Activated CD4-positive, alpha-beta T cell treated with anti-CD3 and anti-CD28 coated beads, Interleukin-2, amount 50 U/mL, for 24 hours (primary cell): Measurements from ENCODE around the gene CARNS1.
A peak's percentile ranks its signal among the peaks of the same experiment; 100 is the strongest.
"Not testable (repeated sequence)": the region's sequence is repeated elsewhere in the genome, so short reads cannot be mapped to it uniquely, and the experiment has no call there.

Source experiments
- DNase-seq, 2 donors: peaks; one replicate each; pipeline ENCODE4 v3.0.0-alpha.2; 2020; ENCODE audit warnings: low read depth in 1 of 2, low spot score in 1 of 2

The CARNS1 gene

DNA sequence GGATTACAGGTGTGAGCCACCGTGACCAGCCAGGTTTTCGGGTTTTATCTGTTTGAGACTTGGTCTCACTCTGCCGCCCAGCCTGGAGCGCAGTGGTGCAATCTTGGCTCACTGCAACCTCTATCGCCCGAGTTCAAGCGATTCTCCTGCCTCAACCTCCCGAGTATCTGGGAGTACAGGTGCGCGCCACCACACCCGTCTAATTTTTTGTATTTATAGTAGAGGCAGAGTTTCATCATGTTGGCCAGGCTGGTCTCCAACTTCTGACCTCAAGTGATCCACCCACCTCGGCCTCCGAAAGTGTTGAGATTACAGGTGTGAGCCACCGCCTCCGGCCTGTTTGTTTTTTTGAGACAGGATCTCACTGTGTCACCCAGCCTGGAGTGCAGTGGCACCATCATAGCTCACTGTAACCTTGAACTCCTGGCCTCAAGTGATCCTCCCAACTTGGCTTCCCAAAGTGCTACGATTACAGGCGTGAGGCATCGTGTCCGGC lies 11.9 kb downstream of the CARNS1 start:
- DNase-seq, result not testable (repeated sequence)

DNA sequence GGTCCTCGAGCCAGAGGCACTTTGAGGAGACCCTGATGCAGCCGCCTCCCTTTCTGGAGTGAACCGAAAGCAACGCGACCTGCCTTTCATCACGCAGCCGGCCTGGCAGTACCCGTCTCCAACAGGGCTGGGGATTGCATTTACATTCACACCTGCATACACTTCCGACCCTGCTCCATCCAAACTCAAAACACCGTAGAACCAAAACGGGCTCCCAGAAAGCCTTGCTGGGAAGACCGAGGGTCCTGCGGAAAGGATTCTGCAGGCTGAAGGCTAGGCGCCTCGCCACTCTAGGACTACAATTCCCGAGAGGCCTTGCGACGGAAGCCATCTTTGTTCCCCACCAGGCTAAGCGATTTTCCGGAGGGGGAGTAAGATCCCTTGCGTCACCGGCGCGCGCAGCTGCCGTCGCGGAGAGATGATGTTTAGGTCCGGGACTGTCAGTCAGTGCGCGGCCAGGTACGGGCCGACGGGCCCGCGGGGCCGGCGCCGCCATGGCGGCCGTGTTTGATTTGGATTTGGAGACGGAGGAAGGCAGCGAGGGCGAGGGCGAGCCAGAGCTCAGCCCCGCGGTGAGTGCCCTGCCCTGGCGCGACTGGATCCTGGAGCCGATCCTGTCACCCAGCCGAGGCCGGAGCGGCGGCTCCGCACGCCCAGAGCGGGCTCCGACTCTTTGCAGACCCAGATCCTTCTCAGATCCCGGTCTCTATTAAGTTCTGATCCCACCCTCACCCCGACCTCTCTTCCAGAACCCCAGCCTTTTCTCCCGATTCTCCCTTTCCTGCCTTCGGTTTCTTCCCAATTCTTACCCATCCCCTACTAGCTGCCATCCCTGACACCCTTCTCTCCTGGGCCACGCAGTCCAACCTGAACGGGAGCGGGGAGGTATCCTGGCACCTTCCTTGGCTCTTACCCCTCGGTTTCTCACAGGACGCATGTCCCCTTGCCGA lies 12.8 kb downstream of the CARNS1 start, which contains the start of gene RPS6KB2:
RPS6KB2 (plus strand) TSS at position 443 of the 950 bp plus-strand sequence; CDS start at position 495, 52 bp downstream.
- DNase-seq, result peak; percentile 99 to 100

DNA sequence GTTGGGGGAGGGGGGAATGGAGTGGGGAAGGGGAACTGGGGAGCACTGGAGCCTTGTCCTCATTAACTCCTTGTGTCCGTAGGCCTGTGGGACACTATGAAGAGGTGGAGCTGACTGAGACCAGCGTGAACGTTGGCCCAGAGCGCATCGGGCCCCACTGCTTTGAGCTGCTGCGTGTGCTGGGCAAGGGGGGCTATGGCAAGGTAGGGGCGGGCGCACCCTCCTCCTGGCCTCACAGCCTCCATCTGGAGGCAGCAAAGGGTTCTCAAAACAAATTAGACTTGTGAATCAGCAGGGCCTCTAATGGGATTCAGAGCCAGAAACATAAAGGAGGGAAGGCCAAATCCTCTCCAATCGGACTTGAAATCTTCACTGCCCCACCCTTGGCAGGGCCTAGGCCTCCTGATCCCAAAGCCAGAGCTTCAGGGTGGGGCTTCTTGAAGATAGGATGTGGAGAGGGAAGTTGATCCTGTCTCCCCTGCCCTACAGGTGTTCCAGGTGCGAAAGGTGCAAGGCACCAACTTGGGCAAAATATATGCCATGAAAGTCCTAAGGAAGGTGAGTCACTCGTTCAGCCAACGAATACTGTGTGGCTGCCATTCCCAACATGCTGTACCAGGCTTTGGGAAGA lies 13.7 kb downstream of the CARNS1 start:
- no peak for DNase-seq

DNA sequence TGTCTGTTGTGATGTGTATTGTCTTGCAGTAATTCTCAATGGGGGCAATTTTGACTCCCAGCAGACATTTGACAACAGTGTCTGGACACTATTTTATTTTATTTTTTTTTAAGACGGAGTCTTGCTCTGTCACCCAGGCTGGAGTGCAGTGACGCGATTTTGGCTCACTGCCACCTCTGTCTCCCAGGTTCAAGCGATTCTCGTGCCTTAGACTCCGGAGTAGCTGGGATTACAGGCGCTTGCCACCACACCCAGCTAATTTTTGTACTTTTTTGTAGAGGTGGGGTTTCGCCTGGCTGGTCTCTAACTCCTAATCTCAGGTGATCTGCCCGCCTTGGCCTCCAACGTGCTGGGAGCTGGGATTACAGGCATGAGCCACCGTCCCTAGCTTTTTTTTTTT lies 14.2 kb downstream of the CARNS1 start:
- no peak for DNase-seq

DNA sequence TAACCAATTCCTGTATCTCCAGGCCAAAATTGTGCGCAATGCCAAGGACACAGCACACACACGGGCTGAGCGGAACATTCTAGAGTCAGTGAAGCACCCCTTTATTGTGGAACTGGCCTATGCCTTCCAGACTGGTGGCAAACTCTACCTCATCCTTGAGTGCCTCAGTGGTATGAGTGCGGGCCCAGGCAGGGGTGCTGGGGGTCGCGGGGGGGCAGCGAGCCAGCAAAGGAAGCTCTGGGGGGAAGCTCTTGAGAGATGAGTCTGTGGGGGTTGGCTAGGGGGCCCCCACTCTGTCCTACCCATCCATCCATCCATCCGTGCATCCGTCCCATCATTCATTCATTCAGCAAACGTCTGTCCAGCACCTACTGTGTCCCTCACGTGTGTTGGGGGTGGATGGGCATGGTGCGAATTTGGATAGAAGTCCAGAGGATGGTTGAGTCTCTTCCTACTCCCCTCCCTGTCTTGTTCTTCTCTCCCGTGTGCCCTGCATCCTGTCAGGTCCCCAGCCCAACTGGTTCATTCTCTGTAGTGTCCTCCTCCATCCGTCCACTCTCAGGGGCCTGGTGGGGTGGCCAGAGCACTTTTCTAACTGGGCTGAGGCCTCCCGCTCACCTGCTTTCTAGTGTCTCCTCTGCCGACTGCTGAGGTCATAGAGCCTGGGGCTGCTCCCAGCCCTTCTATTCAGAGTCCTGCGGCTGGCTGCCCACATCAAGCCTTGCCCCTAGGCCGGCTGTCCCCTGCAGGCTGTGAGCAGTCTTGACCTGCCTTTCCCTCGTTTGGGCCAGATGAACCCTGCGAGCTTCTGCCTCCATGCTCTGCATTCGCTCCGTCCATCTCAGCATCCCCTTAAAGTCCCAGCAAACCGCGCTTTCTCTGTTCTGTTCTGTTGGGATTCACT lies 16.1 kb downstream of the CARNS1 start:
- DNase-seq, result no peak

DNA sequence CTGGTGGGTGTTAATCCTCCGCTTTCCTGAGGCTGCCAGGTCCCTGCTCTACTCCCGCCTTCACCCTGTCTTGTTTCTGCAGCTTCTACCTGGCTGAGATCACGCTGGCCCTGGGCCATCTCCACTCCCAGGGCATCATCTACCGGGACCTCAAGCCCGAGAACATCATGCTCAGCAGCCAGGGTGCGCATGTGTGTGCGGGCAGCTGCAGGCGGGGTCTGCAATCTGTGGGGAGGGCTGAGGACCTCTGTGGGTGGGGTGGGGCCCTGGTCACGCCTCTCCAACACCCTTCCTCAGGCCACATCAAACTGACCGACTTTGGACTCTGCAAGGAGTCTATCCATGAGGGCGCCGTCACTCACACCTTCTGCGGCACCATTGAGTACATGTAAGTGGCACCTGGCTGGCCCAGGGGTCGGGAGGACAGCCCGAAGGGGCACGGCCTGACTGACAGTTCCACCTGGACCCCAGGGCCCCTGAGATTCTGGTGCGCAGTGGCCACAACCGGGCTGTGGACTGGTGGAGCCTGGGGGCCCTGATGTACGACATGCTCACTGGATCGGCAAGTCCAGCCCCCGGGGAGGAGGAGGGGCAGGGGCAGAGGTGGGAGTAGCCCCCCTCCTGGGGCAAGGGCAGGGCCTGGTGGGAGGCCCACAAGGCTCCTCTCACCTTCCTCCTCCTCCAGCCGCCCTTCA lies 17.3 kb downstream of the CARNS1 start:
- DNase-seq, result no peak

DNA sequence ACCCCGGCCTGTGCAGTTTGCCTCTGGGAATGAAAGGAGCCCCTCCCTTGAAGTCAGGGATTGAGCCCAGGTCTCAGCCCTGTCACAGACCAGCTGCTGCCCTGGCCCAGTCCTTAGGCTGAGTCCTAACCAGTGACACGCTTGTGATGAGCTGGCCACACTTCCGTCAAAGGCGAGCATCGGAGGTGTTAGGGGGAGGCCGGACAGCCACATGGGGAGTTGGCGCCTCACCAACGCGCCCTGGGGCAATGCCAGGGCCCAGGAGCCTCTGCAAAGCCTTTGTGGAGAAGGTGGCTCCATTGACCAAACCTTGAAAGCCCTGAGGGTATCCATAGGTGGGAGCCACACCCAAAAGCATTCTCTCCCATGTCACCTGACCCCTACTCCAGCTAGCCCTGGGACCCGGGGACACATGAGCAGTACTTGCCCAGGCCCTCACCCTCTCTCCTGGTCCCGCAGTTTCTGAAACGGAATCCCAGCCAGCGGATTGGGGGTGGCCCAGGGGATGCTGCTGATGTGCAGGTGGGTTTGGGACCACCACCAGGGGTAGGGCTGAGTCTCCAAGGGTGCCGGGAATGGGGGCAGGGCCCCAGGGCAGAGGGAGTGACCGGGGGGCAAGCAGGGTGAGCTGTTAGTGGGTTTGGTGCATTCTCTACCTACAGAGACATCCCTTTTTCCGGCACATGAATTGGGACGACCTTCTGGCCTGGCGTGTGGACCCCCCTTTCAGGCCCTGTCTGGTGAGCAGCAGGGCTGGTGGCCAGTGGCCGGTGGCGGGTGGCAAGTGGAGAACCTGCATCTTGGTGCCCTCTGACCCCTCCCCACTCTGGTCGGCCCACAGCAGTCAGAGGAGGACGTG lies 18.3 kb downstream of the CARNS1 start:
- DNase-seq, result no peak

DNA sequence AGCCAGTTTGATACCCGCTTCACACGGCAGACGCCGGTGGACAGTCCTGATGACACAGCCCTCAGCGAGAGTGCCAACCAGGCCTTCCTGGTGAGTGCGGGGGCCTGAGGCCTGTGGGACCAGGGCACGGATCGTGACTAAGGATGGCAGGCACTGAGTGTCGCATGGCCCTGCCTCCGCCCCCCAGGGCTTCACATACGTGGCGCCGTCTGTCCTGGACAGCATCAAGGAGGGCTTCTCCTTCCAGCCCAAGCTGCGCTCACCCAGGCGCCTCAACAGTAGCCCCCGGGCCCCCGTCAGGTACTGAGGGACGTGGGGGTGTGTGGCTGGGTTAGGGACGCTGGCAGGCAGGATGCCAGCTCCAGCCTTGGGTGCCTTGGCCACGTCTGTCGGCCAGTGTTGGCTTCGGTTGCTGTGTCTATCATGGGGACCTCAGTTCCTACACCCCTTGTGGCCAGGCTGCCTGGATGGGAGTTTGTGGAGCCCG lies 19.0 kb downstream of the CARNS1 start:
- DNase-seq, result no peak

DNA sequence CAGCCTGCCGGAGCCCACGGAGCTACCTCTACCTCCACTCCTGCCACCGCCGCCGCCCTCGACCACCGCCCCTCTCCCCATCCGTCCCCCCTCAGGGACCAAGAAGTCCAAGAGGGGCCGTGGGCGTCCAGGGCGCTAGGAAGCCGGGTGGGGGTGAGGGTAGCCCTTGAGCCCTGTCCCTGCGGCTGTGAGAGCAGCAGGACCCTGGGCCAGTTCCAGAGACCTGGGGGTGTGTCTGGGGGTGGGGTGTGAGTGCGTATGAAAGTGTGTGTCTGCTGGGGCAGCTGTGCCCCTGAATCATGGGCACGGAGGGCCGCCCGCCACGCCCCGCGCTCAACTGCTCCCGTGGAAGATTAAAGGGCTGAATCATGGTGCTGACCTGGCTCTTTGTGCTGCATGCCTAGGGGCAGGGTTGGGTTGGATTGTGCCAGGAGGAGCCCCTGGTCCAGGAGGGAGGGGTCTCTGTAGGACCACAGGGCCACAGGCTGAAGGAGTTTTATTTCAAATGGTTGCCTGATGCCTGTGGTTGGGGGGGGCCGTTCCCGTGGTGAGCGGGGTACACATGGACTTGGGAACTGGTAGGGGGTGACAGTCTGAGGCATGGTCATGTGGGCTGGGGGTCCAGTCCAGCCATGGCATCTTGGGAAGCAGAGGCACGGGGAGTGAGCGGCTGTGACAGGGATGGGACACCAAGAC lies 19.7 kb downstream of the CARNS1 start:
- no peak for DNase-seq

DNA sequence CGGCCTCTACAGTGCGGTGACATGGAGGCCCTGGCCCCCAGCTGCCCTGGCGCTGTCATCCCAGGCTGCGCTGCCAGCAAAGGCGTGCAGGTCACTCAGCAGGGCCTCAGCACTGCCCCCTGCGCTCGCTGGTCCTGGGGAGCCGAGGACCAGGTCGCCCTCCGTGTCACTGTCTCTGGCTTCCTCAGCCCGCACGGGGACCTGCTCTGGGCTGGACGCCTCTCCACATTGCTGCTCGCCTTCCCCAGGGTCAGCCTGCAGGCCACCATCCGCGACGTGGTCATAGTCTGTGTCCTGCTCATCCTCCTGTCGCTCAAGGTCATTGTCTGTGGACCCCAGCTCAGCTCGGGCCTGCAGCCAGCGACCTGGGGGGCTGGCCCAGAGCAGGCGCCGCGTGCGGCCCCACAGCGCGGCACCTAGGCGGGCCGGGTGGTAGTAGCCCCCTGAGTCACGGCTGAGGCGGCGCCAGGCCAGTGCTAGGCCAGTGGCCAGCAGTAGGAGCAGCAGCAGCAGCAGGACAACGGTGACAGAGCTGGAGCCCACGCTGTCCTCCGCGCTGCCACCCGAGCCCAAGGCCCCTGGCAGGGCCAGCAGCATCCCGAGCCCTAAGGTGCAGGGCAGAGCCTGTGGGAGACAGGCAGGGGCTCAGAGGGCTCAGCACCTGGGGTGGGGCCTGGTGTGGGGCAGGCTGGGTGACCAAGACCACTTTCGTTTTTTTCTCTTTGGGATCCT lies 20.4 kb downstream of the CARNS1 start:
- no peak for DNase-seq

DNA sequence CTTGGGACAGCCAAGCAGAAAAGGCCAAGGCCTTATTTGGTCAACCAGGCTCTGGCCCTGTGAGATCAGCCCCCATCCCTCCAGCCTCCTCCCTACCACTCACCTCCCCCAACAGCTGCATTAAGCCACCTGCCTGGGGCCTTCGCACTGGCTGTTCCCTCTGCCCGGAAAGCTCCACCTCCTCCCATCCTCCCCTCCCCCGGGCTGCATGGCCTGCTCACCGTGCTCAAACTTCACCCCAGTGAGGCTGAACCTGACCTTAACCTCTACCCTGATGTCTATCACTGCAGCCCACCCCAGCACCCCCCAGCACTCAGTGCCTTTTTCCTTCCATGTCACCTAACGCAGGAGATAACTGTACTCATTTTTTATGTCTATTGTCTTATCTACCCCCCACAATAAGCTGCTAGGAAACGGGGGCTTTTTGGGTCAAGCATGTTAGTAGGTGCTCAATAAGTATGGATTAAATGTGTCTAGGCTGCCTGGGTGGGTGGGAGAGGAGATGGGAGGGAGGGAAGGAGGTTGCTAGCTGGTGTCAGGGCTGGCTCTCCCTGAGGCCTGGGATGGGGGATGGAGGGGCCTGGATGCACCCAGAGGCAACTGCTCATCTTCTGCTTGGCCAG lies 21.1 kb downstream of the CARNS1 start:
- DNase-seq, result peak; percentile 49 to 78

DNA sequence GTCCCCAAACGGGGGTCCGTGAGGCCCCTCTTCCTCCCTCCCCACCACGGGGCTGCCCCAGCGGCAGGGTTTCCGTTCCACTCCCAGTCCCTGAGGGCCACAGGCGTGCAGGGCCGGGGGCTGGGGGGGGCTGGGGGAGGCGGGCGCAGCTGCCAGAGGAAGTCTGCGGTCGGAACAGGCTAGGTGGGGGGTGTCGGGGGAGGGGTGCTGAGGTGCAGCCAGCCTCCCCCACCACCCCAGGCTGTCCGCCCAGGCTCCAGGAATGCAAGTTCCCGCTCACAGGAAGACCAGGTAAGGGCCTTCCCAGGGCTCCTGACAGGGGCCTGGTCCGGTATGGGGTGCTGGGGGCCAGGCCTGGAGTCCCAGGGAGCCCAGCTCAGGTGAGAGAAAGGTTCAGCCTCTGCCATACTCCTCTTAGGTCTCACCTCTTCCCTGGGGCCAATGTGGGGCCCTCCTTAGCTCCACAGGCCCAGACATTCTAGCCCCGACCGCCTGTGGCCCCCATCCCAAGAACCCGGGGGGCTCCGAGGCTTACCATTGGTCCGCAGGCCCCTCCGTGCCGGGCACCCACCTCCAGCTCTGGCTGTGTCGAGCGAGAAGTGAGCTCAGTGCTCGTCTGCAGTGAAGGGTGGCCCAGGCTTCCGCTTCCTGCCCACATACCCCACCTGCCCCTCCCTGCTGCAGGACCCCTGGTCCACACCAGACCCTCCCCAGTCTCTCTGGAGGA lies 21.8 kb downstream of the CARNS1 start, which contains the start of gene PTPRCAP:
PTPRCAP (minus strand) TSS at position 601 of the 727 bp plus-strand sequence; CDS start at position 538, 63 bp downstream.
- peak; percentile 50 to 62 for DNase-seq

DNA sequence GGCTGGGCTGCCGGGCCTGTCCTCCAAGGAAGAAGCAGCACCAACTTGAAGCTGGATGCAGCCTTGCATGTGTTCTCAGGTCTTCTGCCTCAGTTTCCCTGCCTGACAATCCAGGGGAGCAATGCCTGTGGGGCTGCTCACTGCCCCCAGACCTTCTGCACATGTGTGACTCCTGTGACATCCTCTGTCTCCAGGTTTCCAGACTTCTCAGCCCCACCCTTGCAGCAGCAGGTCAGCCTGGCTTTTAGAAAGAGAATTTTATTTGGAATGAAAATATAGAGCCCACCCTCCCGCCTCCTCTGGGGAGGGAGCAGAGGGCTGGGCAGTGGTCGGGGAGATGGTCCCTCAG lies 22.3 kb downstream of the CARNS1 start:
- DNase-seq, result no peak

DNA sequence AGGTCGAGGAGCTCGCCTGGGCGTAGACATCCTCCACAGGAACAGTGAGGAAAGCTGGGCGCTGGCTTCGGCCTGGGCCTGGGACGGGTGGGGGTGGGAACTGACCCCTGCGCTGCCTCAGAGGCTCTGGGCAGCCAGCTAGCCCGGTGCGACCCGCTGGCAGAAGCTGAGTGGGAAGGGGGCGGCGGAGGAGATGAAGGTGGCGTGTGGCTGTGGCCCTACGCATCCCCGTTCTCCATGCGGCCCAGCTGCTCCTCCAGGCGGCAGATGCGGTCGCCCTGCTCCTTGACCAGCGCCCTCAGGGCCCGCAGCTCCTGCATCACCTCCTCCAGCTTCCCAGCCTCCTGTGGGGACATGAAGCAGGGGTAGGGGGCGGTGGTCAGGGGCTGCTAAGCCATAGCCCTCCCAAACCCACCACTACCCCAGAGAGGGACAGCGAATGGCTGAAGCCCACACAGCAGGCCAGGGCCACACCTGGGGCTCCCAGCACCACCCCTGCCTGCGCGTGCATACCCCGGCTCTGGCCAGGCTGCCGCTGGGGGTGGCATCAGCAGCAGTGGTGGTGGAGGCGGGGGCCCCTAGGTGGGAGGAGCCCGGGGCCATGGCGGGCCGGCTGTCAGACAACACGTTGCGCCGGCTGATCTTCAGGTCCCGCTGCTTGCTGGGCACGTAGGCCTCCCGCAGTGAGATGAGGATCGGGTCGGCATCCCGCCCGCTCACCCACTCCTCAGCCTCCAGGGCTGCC lies 22.9 kb downstream of the CARNS1 start:
- peak; percentile 47 to 63 for DNase-seq

DNA sequence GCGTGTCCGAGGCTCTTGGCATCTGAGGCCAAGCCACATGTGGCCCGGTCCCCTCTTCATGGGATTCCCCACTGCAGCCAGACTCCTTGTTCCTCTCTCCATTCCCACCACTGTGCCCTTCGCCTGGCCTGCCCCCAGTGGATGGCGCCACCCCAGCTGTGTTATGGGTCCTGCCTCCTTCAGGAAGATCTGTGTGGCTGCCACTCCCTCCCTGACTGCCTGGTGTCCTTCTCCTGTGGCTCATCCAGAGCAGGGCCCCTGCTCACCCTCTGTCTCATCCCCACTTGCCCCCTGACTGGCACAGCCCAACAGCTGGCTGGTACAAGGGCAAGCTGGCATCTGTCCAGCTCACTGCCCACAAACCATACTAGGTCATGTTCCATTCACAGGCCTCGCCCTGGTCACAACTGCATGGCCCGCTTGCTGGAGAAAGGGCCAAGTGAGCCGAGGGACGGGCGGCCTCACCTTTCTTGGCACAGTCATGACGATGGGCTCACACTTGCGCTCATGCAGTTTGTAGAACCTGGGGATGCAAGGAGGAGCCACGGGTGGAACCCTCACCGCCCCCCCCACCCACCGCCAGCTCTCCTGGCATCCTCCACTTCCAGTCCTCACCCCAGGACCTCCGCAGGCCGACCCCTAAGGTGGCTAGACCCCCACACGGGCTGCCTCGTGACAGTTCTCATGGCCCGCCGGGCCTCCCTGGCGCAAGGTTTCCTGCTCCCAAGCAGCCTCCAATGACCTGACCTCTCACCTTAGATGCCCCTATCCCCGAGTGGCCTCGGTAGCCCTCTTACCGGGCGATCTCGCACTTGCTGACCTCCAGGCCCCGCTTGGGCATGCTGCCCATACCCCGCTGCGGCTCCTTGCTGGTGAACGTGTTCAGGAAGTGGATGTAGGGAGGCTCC lies 24.1 kb downstream of the CARNS1 start:
- DNase-seq, result no peak
